SKM-1 treated with dmso at 0.1 percent for 144 hours (cell line): ENCODE results near the gene SDCBP2.

Experiments used
- DNase-seq: peaks from one replicate; lab custom pipeline; 2025; ENCODE audit not compliant: unreplicated experiment; lab: John Stamatoyannopoulos, UW

SDCBP2 gene

DNA sequence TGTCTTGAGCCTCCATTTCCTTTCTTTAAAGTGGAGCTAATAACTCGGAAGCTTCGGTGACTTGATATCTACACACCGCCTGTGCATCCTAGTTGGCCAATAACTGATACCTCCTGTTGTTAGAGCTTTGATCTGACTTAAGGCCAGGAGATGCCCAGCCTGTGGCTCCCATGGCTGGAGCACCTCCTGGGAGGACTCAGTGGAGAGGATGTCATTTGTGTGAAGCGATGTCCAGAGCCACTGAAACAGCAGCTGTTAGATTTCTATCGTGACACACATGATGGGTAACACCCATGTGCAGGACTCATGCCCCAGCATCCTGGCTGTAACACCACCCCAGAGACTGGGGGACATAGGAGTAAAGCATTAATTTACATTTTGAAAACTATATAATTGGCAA is 30.8 kb downstream of the SDCBP2 start:
- DNase-seq, result no peak

DNA sequence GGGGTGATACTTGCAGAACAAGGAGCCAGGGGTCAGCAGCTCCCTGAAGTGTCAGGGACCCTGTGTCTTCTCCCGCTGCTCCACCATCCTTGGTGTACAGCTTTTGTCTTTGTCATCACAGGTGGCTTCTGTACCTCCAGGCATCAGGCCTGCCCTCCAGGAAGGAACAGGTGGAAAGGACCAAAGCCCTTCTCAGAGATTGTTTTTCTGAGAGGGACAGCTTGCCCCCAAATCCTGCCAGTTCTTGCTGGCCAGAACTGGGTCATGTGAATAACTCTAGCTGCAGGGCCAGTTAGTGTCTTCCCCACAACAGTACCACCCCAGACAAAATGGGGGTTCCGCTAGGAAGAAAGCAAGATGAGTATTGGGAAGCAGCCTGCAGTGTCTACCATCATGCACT is 31.5 kb downstream of the SDCBP2 start:
- DNase-seq, result no peak

DNA sequence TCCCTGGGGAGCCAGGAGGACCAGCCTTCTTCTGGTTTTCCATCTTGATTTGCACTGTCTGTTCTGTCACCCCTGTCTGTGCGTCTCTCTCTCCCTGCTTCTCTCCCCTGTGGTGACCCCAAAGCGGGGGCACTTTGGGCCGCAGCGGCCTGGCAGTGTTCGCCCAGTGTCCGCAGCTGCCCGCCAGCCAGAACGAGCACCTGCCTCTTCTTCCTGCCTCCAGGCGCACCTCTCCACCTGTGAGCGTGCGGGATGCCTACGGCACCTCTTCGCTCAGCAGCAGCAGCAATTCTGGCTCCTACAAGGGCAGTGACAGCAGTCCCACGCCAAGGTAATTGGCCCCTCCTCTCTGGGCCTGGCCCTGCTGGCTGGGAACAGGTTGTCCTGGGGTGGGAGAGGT is 32.0 kb downstream of the SDCBP2 start:
- no peak for DNase-seq

DNA sequence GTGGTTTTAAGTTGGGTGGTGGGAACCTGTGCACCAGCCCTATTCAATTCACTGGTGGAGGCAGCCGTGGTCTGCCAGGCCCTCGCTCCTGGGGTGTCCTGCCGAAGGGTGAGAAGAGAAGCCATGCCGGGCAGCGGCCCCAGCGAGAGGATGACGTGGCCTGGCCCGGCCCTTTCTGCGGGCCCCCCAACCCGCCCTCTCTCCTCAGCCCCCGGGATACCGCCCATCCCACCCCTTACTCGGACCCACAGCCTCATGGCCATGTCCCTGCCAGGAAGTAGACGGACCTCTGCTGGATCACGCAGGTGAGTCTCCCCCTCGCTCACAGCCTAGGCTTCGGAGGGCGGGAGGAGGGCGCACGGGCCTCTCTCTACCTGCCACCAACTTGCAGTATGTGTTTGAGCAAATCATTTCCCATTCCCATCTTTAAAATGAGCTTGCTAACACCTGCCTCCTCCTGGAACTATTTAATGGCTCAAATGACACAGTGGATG is 32.8 kb downstream of the SDCBP2 start:
- DNase-seq, result no peak

DNA sequence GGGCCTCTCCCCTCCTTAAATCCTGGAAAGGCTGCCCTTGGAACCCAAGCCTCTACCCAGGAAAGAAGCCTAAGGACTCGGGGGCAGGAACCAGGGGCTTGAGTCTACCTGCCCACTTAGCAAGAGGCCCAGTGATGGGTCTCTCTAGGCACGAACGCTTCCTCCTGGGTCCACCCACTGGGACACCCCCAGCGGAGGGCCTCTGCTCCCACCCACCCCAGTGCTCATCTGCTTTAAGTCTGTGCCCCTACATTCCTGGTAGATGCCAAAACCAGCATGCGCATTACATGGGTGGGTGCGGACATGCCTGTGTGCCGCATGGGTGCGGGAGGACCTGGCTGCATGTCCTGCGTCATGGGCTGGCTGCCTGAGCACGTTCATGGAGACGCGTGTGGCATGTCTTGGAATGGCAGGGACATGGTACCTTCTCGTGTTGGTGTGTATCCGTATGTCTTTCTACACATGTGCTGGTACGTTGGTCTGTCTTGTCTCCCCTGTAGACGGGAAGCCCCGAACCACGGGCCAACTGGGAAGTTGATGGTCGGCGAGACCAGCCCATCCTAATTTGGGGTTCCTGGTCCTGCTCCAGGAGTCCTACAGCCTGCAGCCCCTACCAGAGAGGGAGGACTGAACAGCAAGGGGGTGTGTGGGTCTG is 33.5 kb downstream of the SDCBP2 start:
- DNase-seq, result no peak

DNA sequence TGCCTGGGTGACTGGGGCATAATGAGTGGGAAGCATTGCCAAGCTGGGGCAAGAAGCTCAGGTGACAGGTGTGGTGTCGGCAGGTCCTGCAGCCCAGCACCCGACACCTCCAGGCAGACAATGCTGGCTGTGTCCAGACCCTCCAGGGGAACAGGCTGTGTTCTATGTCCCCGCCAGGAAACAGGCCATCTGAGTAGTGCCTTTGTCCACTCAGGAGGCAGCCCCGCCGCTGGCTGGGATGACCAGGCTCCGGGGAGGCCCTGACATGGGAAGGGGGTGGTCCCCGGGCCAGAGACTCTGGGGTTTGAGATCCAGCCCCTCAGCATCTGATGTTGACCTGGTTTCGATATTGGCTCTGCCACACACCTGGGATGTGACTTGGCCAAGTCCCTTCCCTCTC is 34.4 kb downstream of the SDCBP2 start:
- DNase-seq, result no peak

DNA sequence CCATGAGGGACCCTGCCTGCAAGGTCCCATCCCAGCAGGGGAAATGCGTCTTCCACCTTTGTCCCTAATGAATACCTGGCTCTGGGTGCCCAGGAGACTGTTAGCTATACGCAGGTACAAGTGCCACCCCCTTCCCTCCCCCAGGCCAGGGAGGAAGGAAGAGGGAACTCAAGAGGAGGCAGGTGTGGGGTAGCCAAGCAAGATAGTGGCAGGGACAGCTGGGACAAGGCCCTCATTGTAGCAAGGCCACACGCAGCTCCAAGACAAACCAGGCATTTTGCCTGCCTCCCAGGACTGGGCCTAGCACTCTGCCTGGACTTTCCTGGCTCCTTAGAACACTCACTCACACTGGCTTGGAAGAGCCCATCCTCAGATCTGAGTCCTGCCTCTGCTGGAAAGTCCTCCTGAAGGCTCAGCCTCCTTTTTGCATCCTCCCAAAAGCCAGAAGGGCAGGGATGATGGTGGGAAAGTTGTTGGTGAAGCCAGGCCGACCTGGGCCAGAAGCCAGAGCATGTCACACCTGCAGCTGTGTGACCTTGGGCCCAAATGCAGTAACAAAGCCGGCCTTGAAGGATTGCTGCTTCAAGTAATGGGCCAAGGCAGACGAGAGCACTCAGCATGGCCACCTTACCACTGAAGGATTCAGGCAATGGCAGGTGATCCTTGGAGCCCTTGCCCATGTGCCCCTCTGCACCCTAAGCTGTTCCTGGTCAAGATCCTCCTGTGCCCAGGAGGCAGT is 35.1 kb downstream of the SDCBP2 start:
- DNase-seq, result no peak

DNA sequence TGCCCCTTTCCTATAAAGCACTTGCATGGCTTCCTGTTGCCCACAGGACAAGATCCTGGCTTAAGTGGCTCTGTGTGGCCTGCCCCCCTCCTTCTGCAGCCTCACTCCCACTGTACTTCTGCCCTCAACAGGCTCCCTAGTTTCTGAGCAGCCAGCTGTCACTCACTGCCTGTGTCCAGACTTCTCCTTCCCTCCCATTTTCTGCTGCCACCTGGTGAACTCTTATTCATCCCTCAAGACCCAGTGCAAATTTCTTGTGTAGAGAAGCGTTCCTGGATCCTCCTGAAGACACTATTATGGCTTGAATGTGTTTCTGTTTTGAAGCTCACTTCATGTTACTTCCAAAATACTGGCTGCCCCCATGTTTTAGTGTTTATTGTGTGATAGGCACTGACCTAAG is 36.3 kb downstream of the SDCBP2 start:
- no peak for DNase-seq

DNA sequence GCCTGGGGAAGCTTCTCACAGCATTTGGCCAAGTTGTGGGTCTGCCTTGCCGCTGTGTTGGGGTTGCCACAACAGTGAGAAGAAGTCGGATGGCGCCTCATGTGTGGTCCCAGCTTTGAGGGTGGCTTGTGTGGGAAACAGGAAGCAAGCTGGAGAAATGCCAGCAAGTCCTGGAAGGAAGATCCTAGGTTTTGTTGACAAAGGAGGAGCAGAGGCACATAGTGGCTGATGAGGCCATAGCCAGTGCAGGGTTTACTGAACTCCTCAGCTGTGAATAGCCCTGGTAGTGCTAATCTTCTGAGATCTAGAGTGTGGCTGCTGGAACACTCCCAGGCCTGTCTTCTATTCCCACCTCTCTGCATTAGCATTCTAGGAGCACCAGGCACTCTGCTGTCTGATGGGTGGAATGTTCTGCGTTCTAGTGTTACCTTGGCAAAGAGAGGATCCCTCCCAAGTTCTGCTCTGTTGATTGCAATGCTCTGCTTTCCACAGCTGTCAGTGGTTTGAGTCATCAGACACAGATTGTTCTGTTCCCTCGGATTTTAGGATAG is 37.7 kb downstream of the SDCBP2 start:
- DNase-seq, result no peak

DNA sequence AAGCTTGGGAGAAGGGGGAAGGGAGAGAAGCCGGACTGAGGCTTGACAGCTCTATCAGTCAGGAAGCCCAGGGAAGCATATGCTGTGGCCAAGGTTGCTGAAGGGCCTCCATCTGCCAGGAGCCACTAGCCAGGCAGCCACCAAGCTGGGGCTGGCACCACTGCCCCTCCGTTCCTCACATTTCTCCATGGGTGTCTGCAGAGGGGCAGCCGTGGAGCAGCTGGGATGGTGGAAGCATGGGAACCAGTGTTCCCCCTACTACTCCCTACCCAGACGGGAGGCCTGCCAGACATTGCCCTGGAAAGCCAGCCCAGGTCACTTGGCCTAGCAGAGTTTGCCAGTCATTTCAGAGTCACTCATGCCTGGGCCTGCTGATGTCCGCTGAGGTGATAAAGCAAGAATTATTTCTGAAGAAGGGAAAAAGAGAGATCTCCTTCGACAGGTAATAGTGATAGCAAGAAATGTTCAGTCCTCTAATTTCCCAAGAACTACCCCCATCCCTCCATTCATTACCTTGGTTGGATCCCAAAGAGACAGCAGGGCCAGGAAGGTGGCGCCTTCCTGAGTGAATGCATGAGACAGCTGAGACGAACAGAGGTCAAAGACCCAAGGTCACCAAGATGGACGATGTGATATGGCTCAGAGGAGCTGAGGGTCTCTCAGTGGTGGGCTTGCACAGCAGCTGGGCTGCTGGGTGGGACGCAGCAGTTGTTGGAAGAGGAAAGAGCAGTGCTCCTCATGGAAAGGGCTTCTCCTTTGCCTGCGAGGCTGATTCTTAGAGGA is 41.0 kb downstream of the SDCBP2 start:
- DNase-seq, result no peak

DNA sequence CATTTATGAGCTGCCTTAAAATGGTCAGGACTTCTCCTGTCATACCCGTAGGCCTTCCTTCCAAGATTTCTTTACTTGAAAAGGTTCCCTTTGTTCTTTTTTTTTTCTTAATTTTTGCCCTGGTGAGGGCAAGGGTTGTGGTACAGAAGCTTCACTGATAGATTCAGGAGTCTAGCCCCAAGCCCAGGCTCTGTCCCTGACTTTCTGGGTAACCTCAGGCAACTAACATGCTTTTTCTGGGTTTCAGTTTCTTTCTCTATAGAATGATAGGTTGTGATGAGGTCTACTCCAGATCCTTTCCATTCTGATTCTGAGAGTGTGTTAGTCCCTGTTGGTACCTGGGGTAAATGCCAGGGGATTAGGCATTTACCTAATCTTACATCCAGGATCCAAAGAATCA is 41.6 kb downstream of the SDCBP2 start:
- no peak for DNase-seq

DNA sequence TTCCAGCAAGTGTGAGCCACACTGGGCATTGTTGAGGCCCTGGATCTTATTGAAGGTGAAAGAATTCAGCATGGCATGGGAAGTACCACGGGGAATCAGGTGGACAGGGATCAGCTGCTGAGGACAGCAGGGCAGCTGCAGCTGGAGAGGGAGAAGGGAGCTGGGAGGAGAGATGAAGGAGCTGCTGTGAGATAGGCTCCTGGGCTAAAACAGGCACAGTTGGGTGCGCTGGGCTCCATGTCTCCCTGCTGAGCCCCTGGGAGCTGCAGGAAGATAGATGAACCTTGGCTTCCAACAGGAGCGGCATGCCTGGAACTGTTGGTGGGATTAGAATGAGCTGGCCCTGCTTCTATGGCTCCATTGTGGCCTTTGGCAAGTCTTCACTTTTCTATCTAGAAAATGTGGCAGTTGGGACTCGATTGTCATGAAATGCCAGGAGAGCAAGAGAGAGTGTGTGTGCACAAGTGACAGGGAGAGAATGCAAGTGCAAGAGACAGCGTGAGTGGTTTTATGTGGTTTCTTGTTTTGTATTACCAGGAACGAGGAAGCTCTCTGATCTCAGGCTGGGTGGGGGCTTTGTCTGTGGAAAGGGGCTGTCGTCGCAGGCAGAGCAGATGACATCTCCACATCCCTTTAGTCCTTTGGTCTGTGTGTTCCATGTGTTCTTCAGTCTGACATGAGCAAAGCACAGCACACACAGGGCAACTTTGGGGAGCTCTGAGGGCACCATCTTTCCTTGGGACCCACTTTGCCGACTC is 42.5 kb downstream of the SDCBP2 start:
- DNase-seq, result no peak

DNA sequence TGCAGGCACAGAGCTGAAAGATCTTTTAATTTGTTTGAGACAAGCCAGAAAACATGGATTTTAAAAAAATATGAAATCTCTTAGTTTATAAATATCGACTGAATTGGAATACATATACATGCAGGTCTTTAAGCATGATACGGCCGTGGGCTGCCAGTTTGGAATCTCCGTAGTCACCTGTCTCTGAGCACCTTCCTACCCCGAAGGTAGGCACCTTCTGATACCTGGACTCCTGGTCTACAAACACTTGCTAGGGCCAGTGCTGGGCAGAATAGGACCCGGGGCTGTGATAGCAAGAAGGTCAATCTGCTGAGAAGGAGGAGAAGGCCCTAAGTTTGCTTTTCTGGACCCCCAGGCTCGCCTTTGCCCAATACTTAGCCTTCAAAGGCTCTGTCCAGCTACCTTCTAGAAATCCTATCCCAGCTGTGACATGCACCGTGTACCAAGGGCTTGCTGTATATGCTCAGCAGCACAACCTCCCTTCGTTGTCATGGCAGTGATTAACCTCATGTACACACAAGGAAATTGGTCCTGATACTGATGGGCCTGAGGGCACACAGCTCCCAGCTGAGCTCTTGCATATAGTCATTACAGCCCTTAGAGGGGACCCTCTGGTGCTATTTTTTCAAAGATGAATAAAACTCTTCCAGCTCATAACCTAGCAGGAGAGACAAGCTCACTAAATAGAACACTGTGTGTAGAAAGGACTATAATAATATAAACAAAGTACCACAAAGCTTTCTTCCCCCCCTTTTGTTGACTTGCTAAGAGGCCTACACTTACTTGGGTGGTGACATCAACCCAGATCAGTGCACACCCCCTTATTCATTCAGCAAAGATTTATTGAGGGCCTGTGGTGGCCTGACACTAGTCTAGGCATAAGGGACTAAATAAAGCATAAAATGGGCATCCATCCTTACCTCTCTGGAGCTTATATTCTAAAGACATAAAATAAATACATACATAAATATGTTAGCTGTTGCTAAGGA is 45.1 kb downstream of the SDCBP2 start:
- DNase-seq, result no peak

DNA sequence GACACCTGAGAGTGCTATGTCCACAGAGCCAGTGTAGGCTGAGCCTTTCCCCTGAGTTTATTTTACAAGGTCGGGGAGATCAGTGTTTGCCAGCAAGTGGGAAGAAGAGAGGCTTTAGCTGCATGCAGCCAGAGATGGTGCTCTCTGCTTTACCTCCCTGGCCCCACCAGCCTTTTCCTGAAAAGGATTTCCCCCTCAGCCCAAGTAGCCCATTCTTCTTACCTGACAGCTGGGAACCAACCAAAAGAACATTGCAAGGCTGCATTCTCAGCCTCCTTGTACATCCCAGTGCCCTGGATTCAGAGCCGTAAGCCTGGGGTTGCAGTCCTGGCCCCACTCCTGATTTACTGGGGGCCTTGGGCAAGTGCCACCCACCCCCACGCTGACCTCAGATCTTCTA is 46.0 kb downstream of the SDCBP2 start:
- DNase-seq, result no peak

DNA sequence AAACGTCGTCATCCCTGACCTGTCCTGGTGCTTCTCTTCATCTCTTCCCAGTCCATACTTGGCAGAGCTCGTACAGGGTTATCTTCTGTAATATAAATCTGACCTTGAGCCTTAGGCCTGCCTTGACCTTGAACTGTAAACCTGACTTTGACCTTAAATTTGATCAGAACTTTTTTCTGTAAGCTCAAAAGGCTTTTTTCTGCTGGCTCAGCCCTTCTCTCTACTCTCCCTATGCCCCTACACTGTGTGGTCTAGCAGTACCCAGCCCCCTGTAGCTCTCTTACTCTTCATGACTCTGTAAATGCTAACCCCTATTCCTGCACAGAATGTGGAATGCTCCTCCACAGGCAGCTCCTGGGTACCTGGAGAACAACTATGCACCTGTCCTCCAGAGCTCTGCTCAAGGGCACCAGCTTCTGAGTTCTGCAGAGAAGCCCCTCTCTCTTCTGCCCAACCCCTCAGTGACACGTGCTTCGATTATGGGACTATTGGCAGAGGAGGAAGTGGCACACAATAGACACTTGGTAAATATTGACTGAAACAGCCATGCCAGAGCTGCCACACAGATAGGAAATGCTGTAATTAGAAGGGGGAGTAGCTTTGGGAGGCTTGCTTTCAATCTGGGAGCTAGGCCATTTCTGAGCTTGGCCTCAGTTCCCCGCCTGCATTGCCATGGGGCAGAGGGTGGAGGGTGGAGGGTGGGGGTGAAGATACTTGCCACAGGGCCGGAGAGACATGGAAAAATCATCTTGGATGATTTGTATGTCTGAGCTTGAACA is 47.5 kb downstream of the SDCBP2 start:
- no peak for DNase-seq

DNA sequence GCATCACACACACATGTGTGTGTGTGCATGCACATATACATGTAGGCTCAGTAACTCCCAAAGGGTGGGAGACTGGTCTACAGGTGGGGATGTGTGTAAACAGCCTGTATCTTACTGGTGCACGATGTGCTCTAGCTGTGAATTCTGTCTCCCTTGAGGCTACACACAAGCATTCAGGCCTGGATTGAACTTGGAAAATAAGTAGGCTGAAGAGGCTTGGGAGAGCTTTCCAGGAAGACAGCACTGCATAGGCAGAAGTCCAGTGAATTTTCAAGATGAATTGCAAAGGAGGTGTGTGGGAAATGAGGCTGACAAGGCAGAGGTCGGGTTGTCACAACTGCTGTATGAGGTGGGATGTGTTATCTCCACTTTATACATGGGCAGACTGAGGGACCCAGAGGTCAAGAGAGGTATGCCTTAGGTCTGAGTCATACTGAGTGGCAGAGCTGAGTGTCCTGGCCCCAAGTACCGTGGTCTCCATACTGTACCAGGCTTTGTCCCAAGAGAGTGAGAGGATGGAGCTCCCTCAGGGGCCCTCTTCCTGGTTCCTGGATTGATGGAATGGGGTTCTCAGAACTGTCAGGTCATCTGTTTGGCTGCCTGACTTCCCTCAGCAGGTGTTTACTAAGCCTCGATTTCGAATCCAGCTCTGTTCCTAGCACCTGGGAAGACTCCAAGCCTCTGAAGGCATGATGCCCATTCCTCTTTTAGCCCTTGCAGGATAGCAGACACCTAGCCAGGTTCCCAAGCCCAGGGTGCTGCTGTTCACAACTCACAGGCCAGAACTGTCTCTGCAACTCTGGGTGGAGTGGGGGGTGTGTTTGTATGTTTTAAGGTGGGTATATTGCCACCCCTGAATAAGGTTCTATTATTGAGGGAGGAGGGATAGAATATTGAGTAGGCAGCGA is 48.5 kb downstream of the SDCBP2 start:
- DNase-seq, result no peak

DNA sequence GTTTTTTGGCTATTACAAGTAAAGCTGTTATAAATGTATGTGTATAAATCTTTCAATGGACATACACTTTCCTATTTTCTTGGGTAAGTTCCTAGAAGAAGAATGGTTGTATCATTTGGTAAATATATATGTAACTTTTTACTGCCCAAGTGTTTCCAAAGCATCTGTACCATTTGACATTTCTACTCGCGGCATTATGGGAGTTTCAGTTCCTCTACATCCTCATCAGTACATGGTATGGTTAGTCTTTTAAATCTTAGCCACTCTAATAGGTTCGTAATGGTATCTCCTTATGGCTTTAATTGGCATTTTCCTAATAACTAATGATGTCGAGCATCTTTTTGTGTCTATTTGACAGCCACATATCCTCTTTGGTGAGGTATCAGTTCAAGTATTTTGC is 49.9 kb downstream of the SDCBP2 start:
- no peak for DNase-seq
